Measurements from ENCODE around the gene TRIM52.
A peak's percentile ranks its signal among the peaks of the same experiment; 100 is the strongest.

The TRIM52 gene

DNA sequence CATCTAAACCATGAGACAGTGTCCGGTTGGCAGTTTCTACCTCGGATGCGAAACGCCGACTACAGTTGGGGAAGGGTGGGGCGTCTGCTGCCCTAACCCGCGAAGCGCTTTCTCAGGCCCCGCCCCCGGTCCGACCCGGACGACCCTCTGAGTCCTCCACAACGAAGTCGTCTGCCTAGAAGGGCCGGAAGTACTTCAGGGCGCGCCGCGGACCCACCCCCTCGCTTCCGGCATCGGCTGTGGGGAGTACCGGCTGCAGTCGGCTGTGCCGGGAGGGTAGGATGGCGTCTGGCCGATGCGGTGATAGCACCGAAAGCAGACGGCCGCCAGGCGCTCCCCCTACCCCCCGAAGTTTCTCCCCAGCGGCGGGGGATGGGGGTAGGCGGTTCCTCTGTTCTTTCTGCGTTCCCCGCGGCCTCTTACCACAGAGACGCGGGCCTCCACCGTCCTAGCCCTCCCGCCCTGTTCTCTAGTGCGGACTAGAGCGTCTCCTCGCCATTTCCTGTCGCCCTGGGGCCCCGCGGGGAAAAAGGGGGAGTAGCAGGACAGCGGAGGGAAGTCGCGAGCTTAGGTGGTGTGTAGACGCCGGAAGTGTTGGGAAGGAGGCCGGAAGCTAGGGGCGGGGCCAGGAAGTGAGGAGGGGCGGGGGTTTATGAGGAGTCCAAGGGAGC lies 37.8 kb downstream of the TRIM52 start, which contains the start of gene TRIM41:
Gene TRIM41, plus strand, starts transcription at position 224 of the 671 bp plus-strand sequence. CDS start 719 bp downstream, outside the sequence.
- H3K4me3 ChIP-seq (ENCODE audit: low read length): peak within 1 kb of the TSS; percentile 87
- no peaks in the 10 kb centered on the region for H3K27me3 ChIP-seq (ENCODE audit: low read depth, low read length)
- H3K4me2 ChIP-seq (ENCODE audit: low read length): peak within 1 kb of the TSS; percentile 94
- H3K9me3 ChIP-seq (ENCODE audit: insufficient read depth, low read length): no peaks in the 10 kb centered on the region
- H3K79me2 ChIP-seq (ENCODE audit: low read length): peaks cover 26% of the 10 kb centered on the region
- H3K36me3 ChIP-seq (replicated peaks; ENCODE audit: low read depth, low read length): peaks cover 9% of the 10 kb centered on the region
- H2AFZ ChIP-seq (ENCODE audit: low read depth, low read length): peak within 1 kb of the TSS; percentile 55; the same call in 1 of the 2 replicates
- no peak for TF ChIP-seq EZH2phosphoT487 (IDR thresholded peaks at IDR 0.05; ENCODE audit: low read depth)
- no peak; the same call in 1 of the 2 replicates for TF ChIP-seq CTCF (IDR thresholded peaks at IDR 0.05; ENCODE audit: low read depth, low read length)
- H4K20me1 ChIP-seq (ENCODE audit: insufficient read depth, low read length): no peaks in the 10 kb centered on the region
- peak within 1 kb of the TSS; percentile 87 for H3K9ac ChIP-seq (ENCODE audit: low read length)
- H3K4me1 ChIP-seq (ENCODE audit: low read length): peaks cover 15% of the 10 kb centered on the region
- peak within 1 kb of the TSS; percentile 94 for H3K27ac ChIP-seq (ENCODE audit: low read length)

GRCh38 chr5:181222630-181223057 lies 38.3 kb downstream of the TRIM52 start:
- Histone ChIP-seq H3K27me3 (ENCODE audit: low read depth, low read length) (no peaks in the 10 kb centered on the region), H3K4me3 (ENCODE audit: low read length) (peak overlapping the region; percentile 87), H3K4me2 (ENCODE audit: low read length) (peak overlapping the region; percentile 94), H4K20me1 (ENCODE audit: insufficient read depth, low read length) (no peaks in the 10 kb centered on the region), H3K79me2 (ENCODE audit: low read length) (peaks cover 26% of the 10 kb centered on the region), H3K27ac (ENCODE audit: low read length) (peak overlapping the region; percentile 94), H3K9me3 (ENCODE audit: insufficient read depth, low read length) (no peaks in the 10 kb centered on the region), H3K9ac (ENCODE audit: low read length) (peak overlapping the region; percentile 87), H3K4me1 (ENCODE audit: low read length) (peaks cover 15% of the 10 kb centered on the region), H3K36me3 (replicated peaks; ENCODE audit: low read depth, low read length) (peaks cover 8% of the 10 kb centered on the region), H2AFZ (ENCODE audit: low read depth, low read length) (peak overlapping the region; percentile 55; the same call in 1 of the 2 replicates)
- TF ChIP-seq CTCF (IDR thresholded peaks at IDR 0.05; ENCODE audit: low read depth, low read length) (no peak), EZH2phosphoT487 (IDR thresholded peaks at IDR 0.05; ENCODE audit: low read depth) (no peak)

DNA sequence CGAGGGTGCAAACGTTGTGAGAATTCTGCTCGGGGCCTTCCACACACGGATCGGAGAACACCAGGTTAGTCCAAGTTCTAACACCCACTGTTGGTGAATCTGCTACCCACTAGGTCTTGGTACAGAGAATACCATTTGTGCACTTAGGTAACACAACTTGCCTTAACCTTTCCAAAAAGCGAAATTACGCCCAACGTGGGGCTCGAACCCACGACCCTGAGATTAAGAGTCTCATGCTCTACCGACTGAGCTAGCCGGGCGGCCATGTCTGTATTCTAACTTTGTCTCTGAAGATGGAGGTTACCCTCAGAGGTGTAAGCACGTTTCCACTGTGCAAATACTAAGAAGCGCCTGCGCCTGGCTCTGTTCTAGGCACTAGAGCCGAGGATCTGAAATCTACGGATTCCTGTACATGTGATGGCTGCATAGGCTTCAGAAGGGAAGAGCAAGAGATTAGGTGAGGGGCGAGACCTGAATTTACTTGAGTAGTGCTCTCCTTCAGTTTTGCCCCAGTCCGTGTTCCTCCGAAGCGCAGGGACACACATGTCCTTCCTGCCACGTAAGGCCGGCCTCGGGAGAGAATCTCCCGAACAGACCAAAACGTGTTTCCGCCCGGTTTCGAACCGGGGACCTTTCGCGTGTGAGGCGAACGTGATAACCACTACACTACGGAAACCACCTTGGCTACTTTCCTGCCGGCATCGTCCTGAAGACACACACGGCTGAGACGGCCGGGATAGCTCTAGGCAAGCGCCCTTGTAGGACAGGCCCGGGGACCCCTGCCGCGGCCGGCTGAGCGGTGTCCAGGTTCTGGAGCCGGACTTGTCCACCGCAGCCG lies 38.9 kb downstream of the TRIM52 start:
- Histone ChIP-seq H3K79me2 (ENCODE audit: low read length) (peaks cover 26% of the 10 kb centered on the region), H3K27me3 (ENCODE audit: low read depth, low read length) (no peaks in the 10 kb centered on the region), H3K9ac (ENCODE audit: low read length) (peak overlapping the region; percentile 87), H3K36me3 (replicated peaks; ENCODE audit: low read depth, low read length) (peaks cover 5% of the 10 kb centered on the region), H3K4me1 (ENCODE audit: low read length) (peaks cover 15% of the 10 kb centered on the region), H4K20me1 (ENCODE audit: insufficient read depth, low read length) (no peaks in the 10 kb centered on the region), H3K27ac (ENCODE audit: low read length) (peak overlapping the region; percentile 94), H2AFZ (ENCODE audit: low read depth, low read length) (peak overlapping the region; percentile 86), H3K9me3 (ENCODE audit: insufficient read depth, low read length) (no peaks in the 10 kb centered on the region), H3K4me2 (ENCODE audit: low read length) (peak overlapping the region; percentile 94), H3K4me3 (ENCODE audit: low read length) (peak overlapping the region; percentile 87)
- TF ChIP-seq EZH2phosphoT487 (IDR thresholded peaks at IDR 0.05; ENCODE audit: low read depth) (no peak), CTCF (IDR thresholded peaks at IDR 0.05; ENCODE audit: low read depth, low read length) (no peak)
